C4-2B (cell line): ENCODE data around the gene EIF4H.

ENCODE experiments used
- CTCF ChIP-seq: fragments of 450-650 bp; conservative IDR thresholded peaks from 2 replicates; pipeline ENCODE4 v1.5.1; 2017; ENCODE audit warnings: mild to moderate bottlenecking
- ZFX ChIP-seq: fragments of 450-650 bp; IDR thresholded peaks from 2 replicates; pipeline ENCODE4 v1.6.1; 2017

DNA sequence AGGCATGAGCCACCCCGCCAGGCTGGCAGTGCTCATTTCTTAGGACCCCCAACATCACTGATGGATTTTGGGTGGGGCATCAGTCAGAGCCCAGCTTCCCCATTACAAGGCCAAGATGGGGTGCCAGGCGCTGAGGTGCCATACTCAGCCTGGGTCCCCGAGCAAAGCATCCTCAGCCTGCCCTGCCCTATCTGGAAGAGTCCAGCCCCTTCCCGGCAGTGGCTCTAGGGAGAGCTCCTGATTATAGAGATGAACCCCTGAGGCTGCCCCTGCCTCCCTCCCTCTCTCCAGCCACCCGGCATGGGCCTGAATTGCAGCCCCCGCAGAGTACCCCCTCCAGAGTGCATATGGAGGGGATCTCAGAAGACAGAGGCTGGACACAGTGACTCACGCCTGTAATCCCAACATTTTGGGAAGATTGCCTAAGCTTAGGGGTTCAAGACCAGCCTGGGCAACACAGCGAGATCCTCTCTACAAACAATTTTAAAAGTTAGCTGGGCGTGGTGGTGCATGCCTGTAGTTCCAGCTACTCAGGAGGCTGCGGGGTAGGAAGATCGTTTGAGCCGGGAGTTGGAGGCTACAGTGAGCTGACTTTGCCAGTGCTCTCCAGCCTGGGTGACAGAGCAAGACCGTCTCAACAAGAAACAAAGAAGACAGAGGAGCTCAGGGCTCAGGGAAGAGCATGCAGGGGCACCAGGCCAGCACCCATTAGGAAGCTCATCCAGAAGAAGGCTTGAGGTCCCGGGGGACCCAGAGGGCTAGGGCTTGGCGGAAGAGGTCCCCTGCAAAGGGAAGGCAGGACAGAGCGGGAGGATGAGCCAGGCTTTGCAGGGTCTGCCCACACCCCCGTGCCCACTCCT lies 48.9 kb downstream of the EIF4H start:
- TF ChIP-seq CTCF: no peak
- no peak for TF ChIP-seq ZFX
